Fibroblast of pulmonary artery (primary cell): ENCODE measurements around the gene MGLL.

ENCODE experiments used
- DNase-seq: peaks from one replicate; pipeline ENCODE4 v3.0.0-alpha.2; 2010; ENCODE audit warnings: low read depth
- H3K4me3 ChIP-seq: replicated peaks from 2 replicates; pipeline ENCODE4 v1.5.1; 2011; ENCODE audit warnings: low read depth, mild to moderate bottlenecking, control low read depth, low read length, moderate library complexity
- TF ChIP-seq, protein P1 (sequence below): IDR thresholded peaks from 2 replicates; pipeline ENCODE4 v1.5.1; 2011; ENCODE audit warnings: mild to moderate bottlenecking, control low read depth, low read length, inconsistent platforms; ENCODE audit errors: missing control alignments

Gene MGLL

DNA sequence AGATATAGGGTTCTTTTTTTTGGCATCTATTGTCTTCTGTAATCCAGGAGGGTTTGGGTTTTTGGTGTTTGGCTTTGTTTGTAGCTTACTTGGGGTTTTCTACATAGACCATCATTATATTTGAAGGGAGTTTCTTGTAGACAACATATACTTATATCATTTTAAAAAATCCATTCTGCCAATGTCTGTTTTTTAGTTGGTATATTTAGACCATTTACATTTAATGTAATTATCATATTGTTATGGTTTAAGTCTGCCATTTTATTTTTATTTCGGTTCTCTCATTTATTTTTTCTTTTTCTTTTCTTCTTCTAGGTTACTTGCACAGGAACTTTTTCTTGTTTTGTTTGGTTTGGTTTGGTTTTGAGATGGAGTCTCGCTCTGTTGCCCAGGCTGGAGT lies 5.5 kb upstream of the MGLL start:
- no peak for DNase-seq
- TF ChIP-seq, protein P1, sequence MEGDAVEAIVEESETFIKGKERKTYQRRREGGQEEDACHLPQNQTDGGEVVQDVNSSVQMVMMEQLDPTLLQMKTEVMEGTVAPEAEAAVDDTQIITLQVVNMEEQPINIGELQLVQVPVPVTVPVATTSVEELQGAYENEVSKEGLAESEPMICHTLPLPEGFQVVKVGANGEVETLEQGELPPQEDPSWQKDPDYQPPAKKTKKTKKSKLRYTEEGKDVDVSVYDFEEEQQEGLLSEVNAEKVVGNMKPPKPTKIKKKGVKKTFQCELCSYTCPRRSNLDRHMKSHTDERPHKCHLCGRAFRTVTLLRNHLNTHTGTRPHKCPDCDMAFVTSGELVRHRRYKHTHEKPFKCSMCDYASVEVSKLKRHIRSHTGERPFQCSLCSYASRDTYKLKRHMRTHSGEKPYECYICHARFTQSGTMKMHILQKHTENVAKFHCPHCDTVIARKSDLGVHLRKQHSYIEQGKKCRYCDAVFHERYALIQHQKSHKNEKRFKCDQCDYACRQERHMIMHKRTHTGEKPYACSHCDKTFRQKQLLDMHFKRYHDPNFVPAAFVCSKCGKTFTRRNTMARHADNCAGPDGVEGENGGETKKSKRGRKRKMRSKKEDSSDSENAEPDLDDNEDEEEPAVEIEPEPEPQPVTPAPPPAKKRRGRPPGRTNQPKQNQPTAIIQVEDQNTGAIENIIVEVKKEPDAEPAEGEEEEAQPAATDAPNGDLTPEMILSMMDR, result no peak
- H3K4me3 ChIP-seq, result no peak overlapping the region

DNA sequence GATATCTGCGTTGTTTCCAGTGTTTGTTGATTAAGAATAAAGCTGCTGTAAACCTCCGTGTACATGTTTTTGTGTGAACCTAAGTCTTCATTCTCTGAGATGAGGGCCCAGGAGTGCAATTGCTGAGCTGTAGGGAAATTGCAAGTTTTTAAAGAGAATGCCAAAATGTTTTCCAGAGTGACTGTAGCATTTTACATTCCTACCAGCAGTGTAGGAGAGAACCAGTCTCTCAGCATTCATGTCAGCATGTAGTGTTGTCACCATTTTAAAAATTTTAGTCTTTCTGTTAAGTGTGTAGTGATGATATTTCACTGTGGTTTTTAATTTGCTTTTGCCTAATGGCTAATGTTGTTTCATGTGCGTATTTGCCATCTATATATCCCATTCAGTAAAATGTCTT lies 3.4 kb upstream of the MGLL start:
- TF ChIP-seq, protein P1, result no peak
- DNase-seq, result no peak
- H3K4me3 ChIP-seq, result no peak overlapping the region

DNA sequence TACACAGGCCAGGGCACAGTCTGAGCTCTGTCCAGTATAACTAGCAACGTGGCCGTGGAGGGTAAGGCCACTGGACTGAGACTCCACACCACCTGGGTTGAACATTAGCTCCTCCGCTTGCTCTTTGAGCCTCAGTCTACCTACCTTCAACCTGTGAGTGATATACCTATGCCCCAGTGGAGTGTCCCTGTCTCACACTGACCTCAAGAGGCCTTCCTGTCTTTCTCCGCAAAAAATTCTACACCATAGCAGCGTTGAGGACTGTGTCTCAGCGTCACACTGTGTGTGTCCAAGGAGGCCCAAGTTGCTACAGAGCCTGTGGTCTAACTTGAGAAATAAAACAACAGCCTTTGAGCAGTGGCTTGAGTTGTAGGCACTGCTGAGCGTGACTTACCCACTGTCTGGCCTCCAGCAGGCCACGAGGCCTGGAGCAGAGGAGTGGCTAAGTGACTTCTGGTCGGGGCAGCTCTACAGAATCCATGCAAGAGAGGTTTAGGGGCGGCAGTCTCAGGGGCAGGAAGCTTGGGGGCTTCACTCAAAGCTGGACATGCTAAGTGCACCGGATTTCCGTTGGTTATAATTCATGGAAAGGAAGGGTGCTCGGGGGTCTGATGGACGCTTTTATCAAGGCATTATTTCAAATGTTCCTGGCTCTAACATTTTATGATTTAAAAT lies 2.0 kb upstream of the MGLL start:
- no peak for DNase-seq
- TF ChIP-seq, protein P1, result no peak
- H3K4me3 ChIP-seq, result no peak overlapping the region

DNA sequence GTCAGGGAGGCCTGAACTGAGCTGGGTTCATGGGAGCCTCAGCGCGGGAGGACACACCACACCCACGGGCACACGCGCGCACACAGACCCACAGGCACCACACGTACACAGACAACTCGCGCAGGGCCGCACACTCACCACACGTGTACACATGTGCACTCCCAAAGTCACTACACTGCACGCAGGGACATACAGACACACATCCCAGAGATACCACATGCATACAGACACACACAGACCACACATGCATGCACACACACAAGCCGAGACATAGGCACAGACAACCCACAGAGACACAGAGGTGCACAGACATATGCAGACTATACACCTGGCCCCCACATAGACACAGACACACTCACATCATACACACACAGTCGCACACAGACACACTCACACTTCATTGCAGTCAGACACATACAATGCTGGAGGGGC lies 1.1 kb upstream of the MGLL start:
- TF ChIP-seq, protein P1, result no peak
- DNase-seq, result no peak
- H3K4me3 ChIP-seq, result peak overlapping the region; percentile 43

DNA sequence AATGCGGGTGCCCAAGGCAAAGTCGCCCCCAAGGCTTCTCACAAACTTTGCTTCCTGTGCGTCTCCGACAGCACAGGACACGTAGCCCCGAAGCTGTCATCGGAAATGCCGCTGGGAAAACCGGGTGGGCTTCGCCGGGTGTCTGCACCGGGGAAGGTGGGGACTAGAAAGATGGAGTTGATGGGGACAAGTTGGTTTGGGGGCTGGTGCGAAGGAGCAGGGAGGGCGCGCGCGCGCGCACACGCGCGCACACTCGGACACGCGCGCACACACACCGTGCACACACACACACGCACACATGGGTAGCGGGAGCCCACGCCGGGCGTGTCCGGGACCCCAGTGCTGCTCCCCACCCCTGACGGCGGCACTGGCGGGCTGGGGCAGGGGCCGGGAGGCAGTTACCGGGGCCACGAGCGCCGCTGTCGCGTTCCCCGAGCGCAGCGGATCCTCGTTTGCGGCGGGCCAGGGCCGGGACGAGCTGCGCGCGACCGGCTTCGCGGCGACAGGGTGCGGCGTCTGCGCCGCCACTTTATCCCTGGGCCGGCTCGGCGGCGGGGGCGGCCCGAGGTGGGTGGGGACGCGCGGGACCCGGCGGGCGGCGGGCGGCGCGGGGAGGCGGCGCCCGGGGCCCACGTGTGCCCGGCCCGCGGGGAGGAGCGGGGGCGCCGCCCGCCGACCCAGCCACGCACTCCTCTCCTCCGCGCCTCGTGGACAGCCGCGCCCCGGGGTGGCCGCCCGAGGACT lies 539 bp upstream of the MGLL start:
- H3K4me3 ChIP-seq, result peak overlapping the region; percentile 72
- DNase-seq, result no peak
- TF ChIP-seq, protein P1, result no peak

DNA sequence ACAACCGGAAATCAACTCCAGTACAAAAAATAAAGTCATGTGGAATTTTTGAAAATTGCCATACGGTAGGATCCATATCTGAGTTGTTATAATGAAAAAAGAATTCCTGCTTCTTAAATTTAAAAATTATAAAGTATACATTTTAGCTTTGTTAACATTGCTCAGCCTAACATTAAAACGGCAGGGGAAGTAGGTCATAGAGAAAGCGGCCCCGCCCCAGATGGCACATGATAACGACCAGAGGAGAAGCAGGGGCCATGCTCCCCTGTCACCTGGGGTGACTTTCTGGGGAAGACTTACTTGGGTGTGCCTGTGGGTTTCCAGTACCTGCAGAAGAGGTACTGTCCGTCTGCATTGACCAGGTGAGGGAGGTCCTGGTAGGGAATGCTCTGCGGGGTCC lies 921 bp downstream of the MGLL start:
- H3K4me3 ChIP-seq, result no peak overlapping the region
- TF ChIP-seq, protein P1, result no peak
- DNase-seq, result no peak

DNA sequence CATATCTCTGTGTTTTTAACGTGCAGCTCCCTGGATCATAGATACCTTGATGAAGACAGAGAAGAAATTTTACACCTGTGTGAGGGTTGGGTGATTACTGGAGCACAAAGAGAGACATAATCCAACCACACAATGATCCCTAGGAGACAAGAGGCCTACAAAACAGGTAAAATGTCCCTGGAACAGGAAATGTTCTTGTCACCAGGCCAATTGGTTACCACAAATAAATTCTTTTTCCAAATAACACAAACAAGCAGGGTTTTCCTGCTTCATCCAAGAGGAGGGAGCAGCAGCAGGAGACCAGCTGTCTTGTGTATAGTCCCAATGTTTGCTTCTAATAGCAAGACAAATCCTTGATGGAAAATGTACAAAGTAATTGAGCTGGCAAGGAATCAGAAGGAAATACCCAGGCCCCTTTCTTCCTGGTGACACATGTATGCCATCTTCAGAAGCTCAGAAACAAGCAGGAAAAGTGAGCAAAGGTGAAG lies 1.4 kb downstream of the MGLL start:
- no peak for DNase-seq
- TF ChIP-seq, protein P1, result no peak
- no peak overlapping the region for H3K4me3 ChIP-seq
